Measurements from ENCODE around the gene GPD1L.

DNA sequence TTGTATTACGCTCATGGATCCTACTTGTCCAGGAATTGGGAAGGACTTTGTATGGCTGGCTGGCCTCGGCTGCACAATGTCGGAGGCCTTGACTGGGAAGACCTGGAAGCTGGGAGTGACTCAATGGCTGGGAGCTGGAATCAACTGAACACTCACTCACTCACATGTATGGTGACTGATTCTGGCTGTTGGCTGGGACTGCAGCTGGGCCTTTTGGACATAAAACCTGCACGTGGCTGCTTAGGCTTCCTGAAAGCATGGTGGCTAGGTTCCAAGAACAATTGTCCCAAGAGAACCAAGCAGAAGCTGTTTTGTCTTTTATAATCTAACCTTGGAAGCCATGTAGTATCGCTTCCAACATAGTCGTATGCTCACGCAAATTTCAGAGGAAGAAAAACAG, 94.1 kb downstream of the GPD1L start:
- TF ChIP-seq, protein P1, sequence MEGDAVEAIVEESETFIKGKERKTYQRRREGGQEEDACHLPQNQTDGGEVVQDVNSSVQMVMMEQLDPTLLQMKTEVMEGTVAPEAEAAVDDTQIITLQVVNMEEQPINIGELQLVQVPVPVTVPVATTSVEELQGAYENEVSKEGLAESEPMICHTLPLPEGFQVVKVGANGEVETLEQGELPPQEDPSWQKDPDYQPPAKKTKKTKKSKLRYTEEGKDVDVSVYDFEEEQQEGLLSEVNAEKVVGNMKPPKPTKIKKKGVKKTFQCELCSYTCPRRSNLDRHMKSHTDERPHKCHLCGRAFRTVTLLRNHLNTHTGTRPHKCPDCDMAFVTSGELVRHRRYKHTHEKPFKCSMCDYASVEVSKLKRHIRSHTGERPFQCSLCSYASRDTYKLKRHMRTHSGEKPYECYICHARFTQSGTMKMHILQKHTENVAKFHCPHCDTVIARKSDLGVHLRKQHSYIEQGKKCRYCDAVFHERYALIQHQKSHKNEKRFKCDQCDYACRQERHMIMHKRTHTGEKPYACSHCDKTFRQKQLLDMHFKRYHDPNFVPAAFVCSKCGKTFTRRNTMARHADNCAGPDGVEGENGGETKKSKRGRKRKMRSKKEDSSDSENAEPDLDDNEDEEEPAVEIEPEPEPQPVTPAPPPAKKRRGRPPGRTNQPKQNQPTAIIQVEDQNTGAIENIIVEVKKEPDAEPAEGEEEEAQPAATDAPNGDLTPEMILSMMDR (IDR thresholded peaks at IDR 0.05; ENCODE audit: low read depth, low read length): no peak
- TF ChIP-seq EZH2phosphoT487 (IDR thresholded peaks at IDR 0.05; ENCODE audit: low read depth): no peak

Data from OCI-LY3 (cell line).